B cell (primary cell): Measurements from ENCODE around the gene THNSL1. TPM values are rescaled to one million over a fixed set of nuclear protein-coding genes. Genes with fewer than 3 reads are reported as not detected.

Experiments used
- ATAC-seq: fragments of 200-7000 bp; cut with Tn5 transposase; one replicate; pipeline ENCODE4 v1.10.0; 2021; ENCODE audit warnings: low read depth, mild to moderate bottlenecking, moderate number of reproducible peaks, moderate library complexity
- CTCF ChIA-PET: fragments of 350-600 bp; sonication (Branson Sonifier 250); formaldehyde crosslinking; loops from one replicate; lab custom pipeline; 2021; ENCODE audit warnings: antibody characterized with exemption, inconsistent platforms; lab: Charles Lee
- POLR2A ChIA-PET: fragments of 350-600 bp; sonication (Branson Sonifier 250); formaldehyde crosslinking; loops from one replicate; lab custom pipeline; 2021; ENCODE audit warnings: antibody characterized with exemption; lab: Charles Lee
- DNase-seq: peaks from one replicate; pipeline ENCODE4 v3.0.0; 2013
- H2AFZ ChIP-seq: 2 replicates; pipeline ENCODE4 v1.6.1; 2012; ENCODE audit warnings: mild to moderate bottlenecking, low read depth, low read length; ENCODE audit not compliant: insufficient read depth, poor library complexity, severe bottlenecking
- H3K27ac ChIP-seq, 2 donors: 1 replicate in 1 of 2; 2 replicates in 1 of 2; pipeline ENCODE4 v1.5.1; 2012 to 2013; ENCODE audit warnings: low read length in 2 of 2, mild to moderate bottlenecking in 2 of 2, moderate library complexity in 1 of 2
- H3K27me3 ChIP-seq, 4 experiments: fragments of 200-600 bp in 1 of 4; sonication (generic) in 1 of 4; replicated peaks in 1 of 4; 1 replicate in 2 of 4; 2 replicates in 2 of 4; pipeline versions ENCODE4 v1.6.1 to v1.7.0; 2013 to 2016; ENCODE audit warnings: low read length in 3 of 4, mild to moderate bottlenecking in 2 of 4, mixed read lengths in 1 of 4, moderate library complexity in 1 of 4; ENCODE audit not compliant: insufficient read depth in 4 of 4, control insufficient read depth in 3 of 4; ENCODE audit errors: control extremely low read depth in 1 of 4
- H3K36me3 ChIP-seq, 2 experiments: replicated peaks in 1 of 2; 1 replicate in 1 of 2; 2 replicates in 1 of 2; pipeline versions ENCODE4 v1.6.1 to v1.7.1; 2013; ENCODE audit warnings: low read length in 1 of 2; ENCODE audit not compliant: insufficient read depth in 2 of 2, control insufficient read depth in 1 of 2; ENCODE audit errors: control extremely low read depth in 1 of 2, extremely low read depth in 1 of 2
- H3K4me1 ChIP-seq, 2 donors: fragments of 200-600 bp in 1 of 2; sonication (generic) in 1 of 2; 1 replicate in 1 of 2; 2 replicates in 1 of 2; pipeline versions ENCODE4 v1.5.1 to v1.6.1; 2013 to 2017; ENCODE audit warnings: low read length in 2 of 2; ENCODE audit not compliant: control insufficient read depth in 2 of 2, insufficient read depth in 2 of 2
- H3K4me2 ChIP-seq: replicated peaks from 2 replicates; pipeline ENCODE3; 2012; ENCODE audit warnings: mild to moderate bottlenecking, low read depth, low read length; ENCODE audit not compliant: poor library complexity, severe bottlenecking
- H3K4me3 ChIP-seq, 5 experiments: fragments of 200-600 bp in 1 of 5; sonication (generic) in 1 of 5; 1 replicate in 3 of 5; 2 replicates in 2 of 5; pipeline versions ENCODE4 v1.5.1 to v1.7.0; 2011 to 2016; ENCODE audit warnings: low read length in 4 of 5, mild to moderate bottlenecking in 4 of 5, low read depth in 2 of 5, control low read depth in 1 of 5, moderate library complexity in 1 of 5; ENCODE audit not compliant: insufficient read depth in 1 of 5; ENCODE audit errors: control extremely low read depth in 1 of 5, extremely low read depth in 1 of 5
- H3K79me2 ChIP-seq: fragments of 200-600 bp; sonication (generic); one replicate; pipeline ENCODE4 v1.6.0; 2016; ENCODE audit warnings: low read length; ENCODE audit not compliant: control insufficient read depth, insufficient read depth
- H3K9ac ChIP-seq: fragments of 200-600 bp; sonication (generic); 2 replicates; pipeline ENCODE4 v1.6.1; 2017; ENCODE audit warnings: mild to moderate bottlenecking, low read length, moderate library complexity
- H3K9me3 ChIP-seq, 3 donors: one replicate each; pipeline versions ENCODE4 v1.6.1 to v1.7.1; 2013; ENCODE audit warnings: low read length in 2 of 3; ENCODE audit not compliant: control insufficient read depth in 2 of 3, insufficient read depth in 1 of 3; ENCODE audit errors: control extremely low read depth in 1 of 3
- H4K20me1 ChIP-seq: 2 replicates; pipeline ENCODE4 v1.6.0; 2012; ENCODE audit warnings: mild to moderate bottlenecking, low read length; ENCODE audit not compliant: insufficient read depth, control insufficient read depth, poor library complexity, severe bottlenecking
- H3K27ac Mint-ChIP-seq: one replicate; pipeline ENCODE4 v1.8.0; 2021; ENCODE audit warnings: mixed read lengths
- H3K27me3 Mint-ChIP-seq: one replicate; pipeline ENCODE4 v1.8.0; 2021; ENCODE audit warnings: mixed read lengths
- H3K4me1 Mint-ChIP-seq: one replicate; pipeline ENCODE4 v1.8.0; 2021; ENCODE audit warnings: mixed read lengths
- H3K4me3 Mint-ChIP-seq: one replicate; pipeline ENCODE4 v1.8.0; 2021; ENCODE audit warnings: mixed read lengths
- H3K9me3 Mint-ChIP-seq: one replicate; pipeline ENCODE4 v1.8.0; 2022; ENCODE audit warnings: mixed read lengths; ENCODE audit not compliant: insufficient read depth
- EZH2 ChIP-seq: IDR thresholded peaks from 2 replicates; pipeline ENCODE4 v1.6.1; 2012; ENCODE audit warnings: borderline replicate concordance, low read depth, mild to moderate bottlenecking, moderate library complexity, low read length; ENCODE audit not compliant: insufficient read depth, poor library complexity, severe bottlenecking
- WGBS: methylation state at CpG from one replicate; pipeline ENCODE4 v1.1.5; 2013; ENCODE audit warnings: missing lambda C conversion rate; ENCODE audit not compliant: insufficient coverage; 5-methylcytosine and 5-hydroxymethylcytosine counted together
- intact Hi-C: fragments of 100-400 bp; cut with micrococcal nuclease; formaldehyde crosslinking; loops from one replicate; pipeline ENCODE4 v1.10.0; 2022
- polyA plus RNA-seq: library from polyadenylated mRNA; depleted of rRNA; stranded (reverse); fragments of >200 nt; gene quantifications from 2 replicates; pipeline ENCODE4 v1.2.3, GENCODE V29; 2012
- total RNA-seq, 2 donors: library from RNA; stranded (reverse); fragments of 120-200 nt in 1 of 2; gene quantifications; 1 replicate in 1 of 2; 2 replicates in 1 of 2; pipeline versions ENCODE4 v1.2.3 to v1.2.4, GENCODE V29; 2013 to 2022
- TF ChIP-seq, protein P1 (sequence below): fragments of 200-600 bp; IDR thresholded peaks from one replicate; pipeline ENCODE4 v1.8.0; 2022; ENCODE audit warnings: antibody characterized with exemption, mild to moderate bottlenecking

THNSL1 gene
- total and polyA plus RNA-seq, 2 donors (not counting 1 experiment from before 2014, with no cell fraction given) = 0.72 to 4.3 TPM

DNA sequence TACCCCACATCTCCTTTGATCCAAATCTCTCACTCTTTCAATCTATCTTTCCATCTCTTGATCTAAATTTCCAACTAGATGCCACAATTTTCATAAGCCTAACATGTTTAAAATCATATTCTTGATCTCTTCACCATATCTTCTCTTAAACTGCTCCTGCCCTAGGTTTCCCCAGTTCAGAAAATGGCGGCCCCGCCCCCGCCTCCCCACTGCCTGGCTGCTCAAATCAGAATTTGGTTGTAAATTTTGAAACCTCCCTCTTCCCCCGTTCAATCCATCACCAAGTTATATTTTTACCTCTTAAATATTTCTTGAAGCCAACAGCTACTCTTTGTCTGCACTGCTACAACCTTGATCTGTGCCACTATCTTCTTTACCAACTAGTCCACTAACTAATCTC lies 36.7 kb upstream of the THNSL1 start:
- ChIA-PET POLR2A (no interaction called here), CTCF (interaction anchor here (0.8 kb wide), 1 partner anchor 9 kb away, joined by 3 read pairs; no protein-coding TSS in a partner anchor)
- Mint-ChIP-seq H3K27ac (no peak overlapping the region), H3K27me3 (peaks cover 13% of the 10 kb centered on the region), H3K4me1 (no peaks in the 10 kb centered on the region), H3K9me3 (no peaks in the 10 kb centered on the region), H3K4me3 (no peak overlapping the region)
- Histone ChIP-seq H4K20me1 (no peaks in the 10 kb centered on the region), H3K4me1 (no peaks in the 10 kb centered on the region), H3K4me2 (no peak overlapping the region), H3K79me2 (no peaks in the 10 kb centered on the region), H3K27ac (no peak overlapping the region), H3K9ac (no peak overlapping the region), H3K36me3 (no peaks in the 10 kb centered on the region), H3K27me3 (peaks cover 0 to 8% (median 0%) of the 10 kb centered on the region in 4 experiments), H3K4me3 (no peak overlapping the region), H3K9me3 (peaks cover 0 to 4% (median 0%) of the 10 kb centered on the region in 3 donors), H2AFZ (no peak overlapping the region)
- TF ChIP-seq, protein P1, sequence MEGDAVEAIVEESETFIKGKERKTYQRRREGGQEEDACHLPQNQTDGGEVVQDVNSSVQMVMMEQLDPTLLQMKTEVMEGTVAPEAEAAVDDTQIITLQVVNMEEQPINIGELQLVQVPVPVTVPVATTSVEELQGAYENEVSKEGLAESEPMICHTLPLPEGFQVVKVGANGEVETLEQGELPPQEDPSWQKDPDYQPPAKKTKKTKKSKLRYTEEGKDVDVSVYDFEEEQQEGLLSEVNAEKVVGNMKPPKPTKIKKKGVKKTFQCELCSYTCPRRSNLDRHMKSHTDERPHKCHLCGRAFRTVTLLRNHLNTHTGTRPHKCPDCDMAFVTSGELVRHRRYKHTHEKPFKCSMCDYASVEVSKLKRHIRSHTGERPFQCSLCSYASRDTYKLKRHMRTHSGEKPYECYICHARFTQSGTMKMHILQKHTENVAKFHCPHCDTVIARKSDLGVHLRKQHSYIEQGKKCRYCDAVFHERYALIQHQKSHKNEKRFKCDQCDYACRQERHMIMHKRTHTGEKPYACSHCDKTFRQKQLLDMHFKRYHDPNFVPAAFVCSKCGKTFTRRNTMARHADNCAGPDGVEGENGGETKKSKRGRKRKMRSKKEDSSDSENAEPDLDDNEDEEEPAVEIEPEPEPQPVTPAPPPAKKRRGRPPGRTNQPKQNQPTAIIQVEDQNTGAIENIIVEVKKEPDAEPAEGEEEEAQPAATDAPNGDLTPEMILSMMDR = no peak
- no peak for TF ChIP-seq EZH2
- WGBS = 95% methylated on average over 4 of the region's 4 CpGs
- intact Hi-C loops = no loop called here
- ATAC-seq (no peak), DNase-seq (no peak)

DNA sequence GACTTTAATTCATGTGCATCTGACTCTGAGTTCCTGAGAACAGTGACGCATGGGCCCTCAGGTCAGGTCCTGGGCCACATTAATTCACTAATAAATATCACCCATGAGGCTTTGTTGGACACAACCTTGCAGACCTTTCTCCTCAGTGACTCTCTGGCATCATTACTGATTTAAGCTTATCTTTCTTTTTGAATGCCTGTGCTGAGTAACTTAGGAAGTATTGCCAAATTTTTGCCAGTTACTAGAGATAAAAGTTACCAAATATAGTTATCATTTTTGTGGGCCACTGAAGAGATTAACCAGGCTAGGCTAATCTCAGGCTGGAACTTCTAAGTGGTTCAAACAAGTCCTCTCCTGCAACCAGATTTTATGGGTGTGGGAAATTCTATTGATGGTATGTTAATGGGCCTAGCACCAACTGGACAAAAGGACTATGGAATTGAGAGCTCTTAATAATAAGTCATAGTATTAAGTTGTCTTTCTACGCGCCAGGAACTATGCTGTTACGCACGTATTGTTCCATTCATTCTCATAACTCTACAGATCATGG lies 35.2 kb upstream of the THNSL1 start:
- Histone ChIP-seq H3K4me3 (no peak overlapping the region), H3K79me2 (no peaks in the 10 kb centered on the region), H3K4me2 (no peak overlapping the region), H3K4me1 (no peaks in the 10 kb centered on the region), H3K9me3 (peaks cover 0 to 4% (median 0%) of the 10 kb centered on the region in 3 donors), H3K27ac (no peak overlapping the region), H3K36me3 (no peaks in the 10 kb centered on the region), H3K27me3 (peaks cover 0 to 8% (median 0%) of the 10 kb centered on the region in 4 experiments), H2AFZ (no peak overlapping the region), H4K20me1 (no peaks in the 10 kb centered on the region), H3K9ac (no peak overlapping the region)
- POLR2A ChIA-PET = no interaction called here
- no peaks in the 10 kb centered on the region for H3K4me1 Mint-ChIP-seq
- peaks cover 4% of the 10 kb centered on the region for H3K27me3 Mint-ChIP-seq
- DNase-seq (no peak), ATAC-seq (no peak)
- H3K9me3 Mint-ChIP-seq = no peaks in the 10 kb centered on the region
- H3K27ac Mint-ChIP-seq = no peak overlapping the region
- intact Hi-C loops = no loop called here
- H3K4me3 Mint-ChIP-seq = no peak overlapping the region
- TF ChIP-seq, protein P1 = no peak
- TF ChIP-seq EZH2 = no peak
- CTCF ChIA-PET = no interaction called here
- WGBS = no CpG with 5 or more reads among the region's 5 CpGs
